Activated CD4-positive, alpha-beta T cell treated with anti-CD3 and anti-CD28 coated beads, Interleukin-2, amount 10 ng/mL, durations not matched to agents 7 days and 5 days (primary cell): ENCODE measurements around the gene AHCTF1. TPM values are rescaled to one million over a fixed set of nuclear protein-coding genes. Genes with fewer than 3 reads are reported as not detected.
"Not testable (repeated sequence)": the region's sequence is repeated elsewhere in the genome, so short reads cannot be mapped to it uniquely, and the experiment has no call there.

Source experiments
- CTCF ChIA-PET: fragments of 350-600 bp; sonication (Branson Sonifier 250); formaldehyde crosslinking; loops from one replicate; lab custom pipeline; 2021; ENCODE audit warnings: antibody characterized with exemption; lab: Charles Lee
- POLR2A ChIA-PET: fragments of 350-600 bp; sonication (Branson Sonifier 250); formaldehyde crosslinking; loops from one replicate; lab custom pipeline; 2021; ENCODE audit warnings: antibody characterized with exemption; lab: Charles Lee
- DNase-seq: peaks from one replicate; pipeline ENCODE4 v3.0.0-alpha.2; 2020
- H3K27ac Mint-ChIP-seq: one replicate; pipeline ENCODE4 v1.8.0; 2021; ENCODE audit warnings: mild to moderate bottlenecking, moderate library complexity, mixed read lengths
- H3K27me3 Mint-ChIP-seq: one replicate; pipeline ENCODE4 v1.8.0; 2021; ENCODE audit warnings: mixed read lengths
- H3K36me3 Mint-ChIP-seq: one replicate; pipeline ENCODE4 v1.8.0; 2021; ENCODE audit warnings: low read depth, mixed read lengths
- H3K4me1 Mint-ChIP-seq: one replicate; pipeline ENCODE4 v1.8.0; 2021; ENCODE audit warnings: mixed read lengths
- H3K4me3 Mint-ChIP-seq: one replicate; pipeline ENCODE4 v1.8.0; 2021; ENCODE audit warnings: mild to moderate bottlenecking, moderate library complexity, mixed read lengths
- H3K9me3 Mint-ChIP-seq: one replicate; pipeline ENCODE4 v1.8.0; 2021; ENCODE audit warnings: mixed read lengths
- total RNA-seq, 2 experiments: library from RNA; stranded (reverse); gene quantifications; one replicate each; pipeline ENCODE4 v1.2.3, GENCODE V29; 2021

Gene AHCTF1
- total RNA-seq, 2 experiments from 2014 or later = 32.9 to 42.4 TPM

DNA sequence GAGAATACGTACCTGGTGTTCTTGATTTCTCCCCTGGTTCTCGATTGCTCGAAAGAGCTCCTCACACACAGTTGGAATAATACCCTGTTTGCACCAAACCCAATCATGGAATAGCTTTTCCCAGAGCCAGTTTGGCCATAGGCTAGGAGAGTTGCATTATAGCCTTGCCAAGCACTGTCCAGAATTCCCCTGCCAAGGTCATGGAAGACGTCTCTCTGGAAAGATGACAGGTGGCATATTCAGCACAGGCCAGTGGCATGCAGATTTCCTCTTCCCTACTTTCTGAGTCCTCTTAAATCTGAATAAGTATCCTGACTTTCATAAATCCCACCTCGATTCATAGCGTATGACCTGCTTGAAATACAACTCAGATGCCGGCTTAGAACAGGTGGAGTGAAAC, 111.1 kb downstream of the AHCTF1 start:
- Mint-ChIP-seq H3K27me3 (no peaks in the 10 kb centered on the region), H3K36me3 (no peaks in the 10 kb centered on the region), H3K27ac (no peak overlapping the region), H3K4me1 (peaks cover 2% of the 10 kb centered on the region), H3K9me3 (peaks cover 4% of the 10 kb centered on the region), H3K4me3 (no peak overlapping the region)
- ChIA-PET POLR2A (no interaction called here), CTCF (interaction anchor here (1.1 to 1.2 kb wide), 3 partner anchors 10 to 21 kb away, joined by 3 to 4 read pairs (median 3); no protein-coding TSS in a partner anchor)
- DNase-seq = no peak

DNA sequence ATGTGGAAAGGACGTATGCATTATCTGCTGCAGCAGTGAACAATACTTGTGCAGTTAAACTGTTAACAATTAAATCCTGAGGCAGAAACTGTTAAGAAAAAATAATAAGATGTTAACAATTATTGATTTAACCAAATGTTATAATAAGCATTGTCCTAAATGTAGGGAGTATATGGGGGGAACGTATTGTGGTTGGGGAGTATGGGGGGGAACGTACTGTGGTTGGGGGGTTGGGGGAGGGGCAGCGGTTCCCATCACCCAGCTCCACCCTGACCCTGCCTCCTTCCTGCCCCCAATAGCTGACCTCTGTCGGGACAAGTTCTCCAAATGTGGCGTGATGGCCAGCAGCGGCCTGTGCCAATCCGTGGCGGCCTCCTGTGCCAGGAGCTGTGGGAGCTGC, 114.0 kb downstream of the AHCTF1 start:
- H3K4me3 Mint-ChIP-seq, H3K27me3 Mint-ChIP-seq, H3K4me1 Mint-ChIP-seq, CTCF ChIA-PET, POLR2A ChIA-PET, H3K36me3 Mint-ChIP-seq, H3K9me3 Mint-ChIP-seq, H3K27ac Mint-ChIP-seq: not testable (repeated sequence)
- peak; percentile 21 for DNase-seq

DNA sequence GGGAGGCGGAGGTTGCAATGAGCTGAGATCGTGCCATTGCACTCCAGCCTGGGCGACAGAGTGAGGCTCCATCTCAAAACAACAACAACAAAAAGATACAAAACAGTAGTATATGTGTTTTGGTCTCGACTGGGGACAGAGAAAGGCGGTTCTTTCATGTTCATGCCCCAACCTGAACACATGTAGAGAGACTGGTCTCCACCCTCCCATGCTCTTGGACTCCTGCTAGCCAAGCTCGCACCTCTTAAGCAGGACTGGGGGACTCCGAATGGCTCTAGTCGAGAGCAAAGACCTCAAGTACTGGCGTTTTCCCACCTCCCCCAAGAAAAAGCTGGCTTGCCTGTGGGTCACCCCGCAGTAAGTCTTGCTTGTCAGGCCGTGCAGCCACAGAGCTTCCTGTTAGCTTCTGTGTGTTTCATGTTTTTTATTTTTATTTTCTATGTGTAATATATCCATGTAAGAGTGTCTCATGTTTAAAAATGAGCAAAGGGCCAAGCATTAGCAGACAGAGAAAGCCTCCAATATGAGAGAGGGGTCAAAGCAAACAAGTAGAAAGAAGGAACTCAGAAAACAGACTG, 116.0 kb downstream of the AHCTF1 start:
- Mint-ChIP-seq H3K4me3 (no peak overlapping the region), H3K27me3 (no peaks in the 10 kb centered on the region), H3K9me3 (peaks cover 4% of the 10 kb centered on the region), H3K4me1 (no peaks in the 10 kb centered on the region), H3K36me3 (no peaks in the 10 kb centered on the region), H3K27ac (no peak overlapping the region)
- ChIA-PET POLR2A (no interaction called here), CTCF (no interaction called here)
- DNase-seq = no peak

DNA sequence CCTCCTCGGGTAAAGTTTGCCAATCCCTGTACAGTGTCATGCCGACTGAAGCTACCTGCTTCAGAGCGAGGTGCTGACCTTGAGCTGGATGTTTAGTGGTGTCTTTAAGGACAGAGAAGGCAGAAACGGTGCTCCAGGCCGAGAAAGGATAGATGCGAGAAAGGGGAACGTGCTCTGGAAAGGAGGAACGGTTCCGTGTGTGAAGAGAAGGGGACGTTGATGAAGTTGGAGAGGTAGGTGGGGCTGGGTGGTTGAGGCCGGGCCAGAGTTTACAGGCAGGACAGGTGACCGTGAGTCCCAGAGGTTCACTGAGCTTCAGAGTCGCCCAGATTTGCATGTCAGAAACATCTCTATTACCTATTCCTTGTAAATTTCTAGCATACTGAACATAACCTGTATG, 116.9 kb downstream of the AHCTF1 start:
- no peaks in the 10 kb centered on the region for H3K4me1 Mint-ChIP-seq
- DNase-seq = no peak
- no peaks in the 10 kb centered on the region for H3K36me3 Mint-ChIP-seq
- no peak overlapping the region for H3K27ac Mint-ChIP-seq
- no peak overlapping the region for H3K4me3 Mint-ChIP-seq
- ChIA-PET CTCF (interaction anchor here (0.6 to 1.4 kb wide), 3 partner anchors 9 to 301 kb away, joined by 3 to 4 read pairs (median 3); no protein-coding TSS in a partner anchor), POLR2A (no interaction called here)
- H3K9me3 Mint-ChIP-seq = peaks cover 4% of the 10 kb centered on the region
- no peaks in the 10 kb centered on the region for H3K27me3 Mint-ChIP-seq

DNA sequence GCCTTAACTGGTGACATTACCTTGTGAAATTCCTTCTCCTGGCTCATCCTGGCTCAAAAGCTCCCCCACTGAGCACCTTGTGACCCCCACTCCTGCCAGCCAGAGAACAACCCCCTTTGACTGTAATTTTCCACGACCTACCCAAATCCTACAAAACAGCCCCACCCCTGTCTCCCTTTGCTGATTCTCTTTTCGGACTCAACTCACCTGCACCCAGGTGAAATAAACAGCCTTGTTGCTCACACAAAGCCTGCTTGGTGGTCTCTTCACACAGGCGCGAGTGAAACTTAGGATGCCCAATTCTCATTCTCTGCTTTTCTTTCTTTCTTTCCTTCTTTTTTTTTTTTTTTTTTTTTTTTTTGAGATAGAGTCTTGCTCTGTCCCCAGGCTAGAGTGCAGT, 118.4 kb downstream of the AHCTF1 start:
- H3K36me3 Mint-ChIP-seq, H3K27me3 Mint-ChIP-seq, H3K4me1 Mint-ChIP-seq, H3K9me3 Mint-ChIP-seq, DNase-seq, POLR2A ChIA-PET, H3K4me3 Mint-ChIP-seq, H3K27ac Mint-ChIP-seq: not testable (repeated sequence)
- CTCF ChIA-PET = interaction anchor here (1.4 kb wide), 1 partner anchor 8 kb away, joined by 4 read pairs; no protein-coding TSS in a partner anchor

DNA sequence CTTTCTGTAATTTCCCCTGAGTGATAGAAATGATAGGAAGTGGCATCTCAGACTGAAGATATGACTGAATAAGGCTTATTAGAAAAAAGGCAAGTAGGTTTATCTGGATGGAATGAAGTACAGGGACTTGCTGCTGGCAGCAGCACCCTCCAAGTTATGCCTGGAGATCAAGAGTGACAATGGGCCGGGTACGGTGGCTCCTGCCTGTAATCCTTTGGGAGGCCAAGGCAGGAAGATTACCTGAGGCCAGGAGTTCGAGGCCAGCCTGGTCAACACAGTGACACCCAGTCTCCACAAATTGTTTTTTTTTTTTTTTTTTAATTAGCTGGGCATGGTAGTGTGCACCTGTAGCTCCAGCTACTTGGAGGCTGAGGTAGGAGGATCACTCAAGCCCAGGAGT, 119.8 kb downstream of the AHCTF1 start:
- no peaks in the 10 kb centered on the region for H3K27me3 Mint-ChIP-seq
- no peak for DNase-seq
- H3K27ac Mint-ChIP-seq = no peak overlapping the region
- H3K9me3 Mint-ChIP-seq = no peaks in the 10 kb centered on the region
- H3K4me3 Mint-ChIP-seq = no peak overlapping the region
- CTCF ChIA-PET = no interaction called here
- POLR2A ChIA-PET = no interaction called here
- no peaks in the 10 kb centered on the region for H3K4me1 Mint-ChIP-seq
- H3K36me3 Mint-ChIP-seq = no peaks in the 10 kb centered on the region

DNA sequence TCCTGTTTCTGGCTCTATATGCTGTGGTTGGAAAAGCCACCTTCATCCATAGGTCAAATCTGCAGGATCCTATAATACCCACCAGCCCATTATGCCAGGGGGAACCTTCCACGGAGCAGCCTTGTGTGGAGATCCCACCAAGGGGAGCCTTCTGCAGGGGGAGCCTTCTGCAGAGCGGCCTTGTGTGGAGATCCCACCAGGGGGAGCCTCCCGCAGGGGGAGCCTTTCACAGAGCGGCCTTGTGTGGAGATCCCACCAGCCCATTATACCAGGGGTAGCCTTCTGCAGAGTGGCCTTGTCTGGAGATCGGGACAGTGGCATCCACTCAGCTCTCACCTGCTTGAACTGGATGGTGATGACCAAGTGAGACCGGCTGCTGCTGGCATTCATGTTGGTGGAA, 122.3 kb downstream of the AHCTF1 start:
- Mint-ChIP-seq H3K36me3 (no peaks in the 10 kb centered on the region), H3K4me3 (no peak overlapping the region), H3K27ac (no peak overlapping the region), H3K27me3 (no peaks in the 10 kb centered on the region), H3K9me3 (no peaks in the 10 kb centered on the region), H3K4me1 (no peaks in the 10 kb centered on the region)
- ChIA-PET POLR2A (no interaction called here), CTCF (no interaction called here)
- no peak for DNase-seq

DNA sequence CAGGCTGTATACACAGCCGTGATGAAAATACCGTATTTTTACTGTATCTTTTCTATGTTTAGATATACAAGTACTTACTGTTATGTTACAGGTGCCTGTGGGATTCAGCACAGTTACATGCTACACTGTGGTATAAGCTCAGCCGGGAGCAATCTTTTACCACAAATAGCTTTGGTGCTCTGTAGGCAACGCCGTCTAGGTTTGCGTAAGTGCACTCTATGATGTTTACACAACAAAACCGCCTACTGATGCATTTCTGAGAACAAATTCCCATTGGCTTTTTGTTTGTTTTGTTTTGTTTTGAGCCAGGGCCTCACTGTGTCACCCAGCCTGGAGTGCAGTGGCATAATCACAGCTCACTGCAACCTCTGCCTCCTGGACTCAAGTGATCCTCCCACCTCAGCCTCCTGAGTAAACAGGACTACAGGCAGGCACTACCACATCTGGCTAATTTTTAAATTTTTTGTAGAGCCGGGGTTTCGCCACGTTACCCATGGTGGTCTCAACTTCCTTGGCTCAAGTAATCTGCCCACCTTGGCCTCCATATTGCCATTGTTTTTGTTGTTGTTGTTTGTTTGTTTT, 126.5 kb downstream of the AHCTF1 start:
- Mint-ChIP-seq H3K36me3 (no peaks in the 10 kb centered on the region), H3K27ac (no peak overlapping the region), H3K4me1 (no peaks in the 10 kb centered on the region), H3K27me3 (no peaks in the 10 kb centered on the region), H3K4me3 (no peak overlapping the region), H3K9me3 (no peaks in the 10 kb centered on the region)
- POLR2A ChIA-PET = no interaction called here
- CTCF ChIA-PET = interaction anchor here (0.9 kb wide), 1 partner anchor 9 kb away, joined by 4 read pairs; no protein-coding TSS in a partner anchor
- no peak for DNase-seq

DNA sequence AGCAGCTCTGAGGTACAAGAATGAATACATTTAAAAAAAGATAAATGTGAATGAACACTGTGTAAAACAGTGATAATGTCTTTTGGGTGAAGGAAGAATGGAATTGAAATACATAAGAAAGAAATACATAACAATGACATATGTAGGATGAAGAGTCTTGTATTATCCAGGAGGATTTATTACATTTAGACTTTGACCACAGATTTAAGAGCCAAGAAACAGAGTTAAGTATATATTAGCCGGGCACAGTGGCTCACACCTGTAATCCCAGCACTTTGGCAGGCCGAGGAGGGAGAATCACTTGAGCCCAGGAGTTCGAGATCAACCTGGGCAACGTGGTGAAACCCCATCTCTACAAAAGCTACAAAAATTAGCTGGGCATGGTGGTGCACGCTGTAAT, 127.9 kb downstream of the AHCTF1 start:
- no peak overlapping the region for H3K27ac Mint-ChIP-seq
- H3K4me3 Mint-ChIP-seq = no peak overlapping the region
- H3K27me3 Mint-ChIP-seq = no peaks in the 10 kb centered on the region
- H3K36me3 Mint-ChIP-seq = no peaks in the 10 kb centered on the region
- no peaks in the 10 kb centered on the region for H3K9me3 Mint-ChIP-seq
- DNase-seq = no peak
- ChIA-PET POLR2A (no interaction called here), CTCF (no interaction called here)
- H3K4me1 Mint-ChIP-seq = no peaks in the 10 kb centered on the region

DNA sequence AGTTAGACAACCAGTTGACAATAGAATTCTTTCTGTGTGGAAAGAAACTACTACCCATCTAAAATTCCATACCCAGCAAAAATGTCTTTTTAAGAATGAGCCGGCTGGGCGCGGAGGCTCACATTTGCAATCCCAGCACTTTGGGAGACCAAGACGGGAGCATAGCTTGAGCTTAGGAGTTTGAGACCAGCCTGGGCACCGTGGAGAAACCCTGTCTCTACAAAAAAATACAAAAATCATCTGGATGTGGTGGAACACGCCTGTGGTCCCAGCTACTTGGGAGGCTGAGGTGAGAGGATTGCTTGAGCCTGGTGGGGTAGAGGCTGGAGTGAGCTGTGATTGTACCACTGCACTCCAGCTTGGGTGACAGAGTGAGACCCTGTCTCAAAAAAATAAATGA, 128.4 kb downstream of the AHCTF1 start:
- ChIA-PET POLR2A (no interaction called here), CTCF (interaction anchor here (1.5 kb wide), 1 partner anchor 11 kb away, joined by 3 read pairs; no protein-coding TSS in a partner anchor)
- Mint-ChIP-seq H3K27ac (no peak overlapping the region), H3K36me3 (no peaks in the 10 kb centered on the region), H3K4me1 (no peaks in the 10 kb centered on the region), H3K4me3 (no peak overlapping the region), H3K9me3 (no peaks in the 10 kb centered on the region), H3K27me3 (no peaks in the 10 kb centered on the region)
- DNase-seq = no peak

DNA sequence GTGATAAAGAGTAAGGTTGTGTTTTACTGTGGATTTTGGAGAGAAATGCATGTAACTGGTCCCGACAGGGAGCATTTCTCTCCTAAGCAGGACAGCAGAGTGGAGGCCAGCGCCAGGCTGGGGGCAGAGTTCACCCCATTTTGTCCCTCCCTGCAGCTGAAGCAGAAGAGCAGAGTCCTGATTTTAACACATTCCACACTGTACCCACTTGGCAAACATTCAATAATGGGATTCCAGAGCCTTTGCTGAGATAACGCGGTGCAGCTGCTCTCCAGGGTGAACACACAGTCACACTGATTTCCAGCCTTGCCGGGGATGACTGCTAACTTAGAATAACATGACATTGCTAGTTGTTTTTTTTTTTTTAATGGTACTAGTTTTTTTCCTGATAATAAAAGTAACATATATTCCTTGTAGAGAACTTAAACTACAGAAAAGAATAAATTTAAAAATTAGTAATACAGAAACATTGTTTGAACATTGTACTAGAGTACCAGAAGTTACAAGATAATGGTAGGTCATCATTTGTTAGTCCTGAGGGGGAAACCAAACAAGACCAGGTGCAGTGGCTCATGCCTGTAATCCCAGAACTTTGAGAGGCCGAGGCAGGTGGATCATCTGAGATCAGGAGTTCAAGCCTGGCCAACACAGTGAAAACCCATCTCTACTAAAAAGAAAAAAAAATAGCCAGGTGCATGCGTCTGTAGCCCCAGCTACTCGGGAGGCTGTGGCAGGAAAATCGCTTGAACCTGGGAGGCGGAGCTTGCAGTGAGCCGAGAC, 130.3 kb downstream of the AHCTF1 start:
- Mint-ChIP-seq H3K36me3 (no peaks in the 10 kb centered on the region), H3K4me3 (no peak overlapping the region), H3K27ac (no peak overlapping the region), H3K27me3 (no peaks in the 10 kb centered on the region), H3K4me1 (no peaks in the 10 kb centered on the region), H3K9me3 (no peaks in the 10 kb centered on the region)
- no peak for DNase-seq
- POLR2A ChIA-PET = no interaction called here
- CTCF ChIA-PET = no interaction called here

DNA sequence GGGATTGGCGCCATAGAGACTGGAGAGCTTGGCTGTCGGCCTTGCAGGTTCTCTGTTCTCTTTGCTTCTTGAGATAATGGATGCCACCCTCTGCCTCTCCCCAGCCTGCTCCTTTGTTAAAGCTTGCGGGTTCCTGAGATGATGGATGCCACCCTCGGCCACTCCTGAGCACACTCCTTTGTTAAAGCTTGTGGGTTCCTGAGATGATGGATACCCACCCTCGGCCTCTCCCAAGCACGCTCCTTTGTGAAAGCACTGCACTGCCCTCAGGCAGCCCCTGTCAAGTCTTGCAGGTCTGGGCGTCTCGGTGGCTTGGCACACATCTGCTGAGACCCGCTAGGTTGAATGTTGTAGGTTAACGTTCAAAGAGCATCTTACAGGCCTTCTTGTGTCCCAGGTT, 131.0 kb downstream of the AHCTF1 start:
- H3K4me1 Mint-ChIP-seq = no peaks in the 10 kb centered on the region
- H3K36me3 Mint-ChIP-seq = no peaks in the 10 kb centered on the region
- ChIA-PET POLR2A (no interaction called here), CTCF (no interaction called here)
- no peaks in the 10 kb centered on the region for H3K27me3 Mint-ChIP-seq
- no peak overlapping the region for H3K4me3 Mint-ChIP-seq
- DNase-seq = no peak
- no peaks in the 10 kb centered on the region for H3K9me3 Mint-ChIP-seq
- no peak overlapping the region for H3K27ac Mint-ChIP-seq

DNA sequence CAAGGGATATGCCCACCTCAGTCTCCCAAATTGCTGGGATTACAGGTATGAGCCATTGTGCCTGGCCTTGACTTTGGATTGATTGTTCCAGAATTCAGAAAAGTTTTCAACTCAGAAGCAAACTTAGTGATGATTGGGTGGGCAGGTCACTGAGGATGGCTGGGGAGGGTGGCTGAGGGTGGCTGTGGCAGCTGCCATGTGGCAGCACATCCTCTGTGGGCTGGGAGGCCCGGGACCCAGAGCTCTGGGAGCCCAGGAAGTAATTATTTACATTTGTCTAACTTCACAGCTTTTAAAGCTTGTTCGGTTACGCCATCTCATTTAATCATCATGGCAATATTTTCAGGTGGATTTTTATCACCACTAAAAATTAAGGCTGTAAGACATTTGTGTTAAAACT, 131.4 kb downstream of the AHCTF1 start:
- ChIA-PET POLR2A (no interaction called here), CTCF (no interaction called here)
- no peaks in the 10 kb centered on the region for H3K36me3 Mint-ChIP-seq
- no peaks in the 10 kb centered on the region for H3K9me3 Mint-ChIP-seq
- no peaks in the 10 kb centered on the region for H3K27me3 Mint-ChIP-seq
- H3K27ac Mint-ChIP-seq = no peak overlapping the region
- H3K4me1 Mint-ChIP-seq = no peaks in the 10 kb centered on the region
- H3K4me3 Mint-ChIP-seq = no peak overlapping the region
- no peak for DNase-seq
